A549 (cell line): ENCODE measurements around the gene CDH2.

ENCODE experiments used
- CBX2 ChIP-seq: fragments of 200-600 bp; sonication (generic); IDR thresholded peaks from 2 replicates; pipeline ENCODE4 v1.6.1; 2016; ENCODE audit warnings: low read depth, mild to moderate bottlenecking, borderline replicate concordance
- KDM1A ChIP-seq: fragments of 200-600 bp; sonication (generic); IDR thresholded peaks from 2 replicates; pipeline ENCODE4 v1.6.1; 2016; ENCODE audit warnings: low read depth, mild to moderate bottlenecking
- KDM5A ChIP-seq: fragments of 200-600 bp; sonication (generic); IDR thresholded peaks from 2 replicates; pipeline ENCODE4 v1.6.1; 2016; ENCODE audit warnings: antibody characterized with exemption, mild to moderate bottlenecking
- PHF8 ChIP-seq: fragments of 200-600 bp; sonication (generic); IDR thresholded peaks from 2 replicates; pipeline ENCODE4 v1.6.1; 2016; ENCODE audit warnings: low read depth, mild to moderate bottlenecking, antibody characterized with exemption, moderate library complexity, borderline replicate concordance
- POLR2A ChIP-seq: IDR thresholded peaks from 2 replicates; pipeline ENCODE4 v1.6.1; 2012; ENCODE audit warnings: mild to moderate bottlenecking, low read length
- TF ChIP-seq, protein P1 (sequence below): fragments of >200 bp; sonication (Bioruptor Twin); formaldehyde crosslinking; IDR thresholded peaks from 3 replicates; pipeline ENCODE4 v1.5.1; 2016
- TF ChIP-seq, protein P2 (sequence below): fragments of >200 bp; sonication (Bioruptor Twin); formaldehyde crosslinking; IDR thresholded peaks from 3 replicates; pipeline ENCODE4 v1.6.1; 2016

DNA sequence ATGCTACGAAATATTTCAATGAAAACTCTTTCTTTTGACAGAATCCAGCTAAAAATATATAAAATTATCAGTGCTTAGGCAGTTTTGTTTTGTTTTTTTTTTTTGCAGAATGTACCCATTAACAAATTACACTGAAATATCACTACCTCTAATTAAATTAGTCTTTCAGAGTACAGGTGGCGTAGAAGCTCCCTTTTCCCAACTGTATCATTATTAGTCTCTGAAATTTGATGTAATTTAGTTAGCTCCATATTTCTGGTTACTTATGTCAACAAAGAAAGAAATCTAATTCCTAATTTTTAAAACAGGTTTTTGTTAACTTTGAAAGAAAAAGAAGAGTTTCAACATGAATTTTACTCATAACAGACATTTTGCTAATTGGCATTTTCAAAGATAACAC lies 149.2 kb downstream of the CDH2 start:
- TF ChIP-seq, protein P1, sequence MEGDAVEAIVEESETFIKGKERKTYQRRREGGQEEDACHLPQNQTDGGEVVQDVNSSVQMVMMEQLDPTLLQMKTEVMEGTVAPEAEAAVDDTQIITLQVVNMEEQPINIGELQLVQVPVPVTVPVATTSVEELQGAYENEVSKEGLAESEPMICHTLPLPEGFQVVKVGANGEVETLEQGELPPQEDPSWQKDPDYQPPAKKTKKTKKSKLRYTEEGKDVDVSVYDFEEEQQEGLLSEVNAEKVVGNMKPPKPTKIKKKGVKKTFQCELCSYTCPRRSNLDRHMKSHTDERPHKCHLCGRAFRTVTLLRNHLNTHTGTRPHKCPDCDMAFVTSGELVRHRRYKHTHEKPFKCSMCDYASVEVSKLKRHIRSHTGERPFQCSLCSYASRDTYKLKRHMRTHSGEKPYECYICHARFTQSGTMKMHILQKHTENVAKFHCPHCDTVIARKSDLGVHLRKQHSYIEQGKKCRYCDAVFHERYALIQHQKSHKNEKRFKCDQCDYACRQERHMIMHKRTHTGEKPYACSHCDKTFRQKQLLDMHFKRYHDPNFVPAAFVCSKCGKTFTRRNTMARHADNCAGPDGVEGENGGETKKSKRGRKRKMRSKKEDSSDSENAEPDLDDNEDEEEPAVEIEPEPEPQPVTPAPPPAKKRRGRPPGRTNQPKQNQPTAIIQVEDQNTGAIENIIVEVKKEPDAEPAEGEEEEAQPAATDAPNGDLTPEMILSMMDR, result no peak
- TF ChIP-seq, protein P2, sequence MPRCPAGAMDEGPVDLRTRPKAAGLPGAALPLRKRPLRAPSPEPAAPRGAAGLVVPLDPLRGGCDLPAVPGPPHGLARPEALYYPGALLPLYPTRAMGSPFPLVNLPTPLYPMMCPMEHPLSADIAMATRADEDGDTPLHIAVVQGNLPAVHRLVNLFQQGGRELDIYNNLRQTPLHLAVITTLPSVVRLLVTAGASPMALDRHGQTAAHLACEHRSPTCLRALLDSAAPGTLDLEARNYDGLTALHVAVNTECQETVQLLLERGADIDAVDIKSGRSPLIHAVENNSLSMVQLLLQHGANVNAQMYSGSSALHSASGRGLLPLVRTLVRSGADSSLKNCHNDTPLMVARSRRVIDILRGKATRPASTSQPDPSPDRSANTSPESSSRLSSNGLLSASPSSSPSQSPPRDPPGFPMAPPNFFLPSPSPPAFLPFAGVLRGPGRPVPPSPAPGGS, result no peak
- TF ChIP-seq KDM5A (no peak), PHF8 (no peak), POLR2A (no peak), CBX2 (no peak), KDM1A (no peak)
